Measurements from ENCODE around the gene PKP2. TPM values are rescaled to one million over a fixed set of nuclear protein-coding genes. Genes with fewer than 3 reads are reported as not detected.

PKP2 gene
- total and polyA plus RNA-seq, 2 experiments from 2014 or later = 363 to 376 TPM

DNA sequence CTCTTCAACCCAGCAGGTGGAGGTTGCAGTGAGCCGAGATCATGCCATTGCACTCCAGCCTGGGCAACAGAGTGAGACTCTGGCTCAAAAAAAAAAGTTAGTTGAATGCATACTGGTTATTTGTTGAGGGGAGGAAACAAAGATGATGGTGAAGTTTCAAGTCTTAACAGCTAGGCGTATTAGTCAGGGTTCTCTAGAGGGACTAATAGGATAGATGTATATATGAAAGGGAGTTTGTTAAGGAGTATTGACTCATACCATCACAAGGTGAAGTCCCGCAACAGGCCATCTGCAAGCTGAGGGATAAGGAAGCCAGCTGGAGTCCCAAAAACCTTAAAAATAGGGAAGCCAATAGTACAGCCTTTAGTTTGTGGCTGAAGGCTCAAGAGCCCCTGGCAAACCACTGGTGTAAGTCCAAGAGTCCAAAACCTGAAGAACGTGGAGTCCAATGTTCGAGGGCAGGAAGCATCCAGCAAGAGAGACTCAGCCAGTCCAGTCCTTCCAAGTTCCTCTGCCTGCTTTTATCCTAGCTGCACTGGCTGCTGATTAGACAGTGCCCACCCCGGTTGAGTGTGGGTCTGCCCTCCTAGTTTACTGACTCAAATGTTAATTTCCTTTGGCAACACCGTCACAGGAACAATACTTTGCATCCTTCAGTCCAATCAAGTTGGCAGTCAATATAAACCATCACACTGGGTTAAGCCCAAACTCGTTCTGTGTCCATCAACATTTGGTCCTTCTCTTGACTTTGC lies 26.1 kb upstream of the PKP2 start:
- Histone ChIP-seq H3K4me3 (no peak overlapping the region), H3K36me3 (no peaks in the 10 kb centered on the region), H3K9me3 (ENCODE audit: low read depth) (no peaks in the 10 kb centered on the region), H3K27me3 (no peaks in the 10 kb centered on the region), H3K27ac (no peak overlapping the region), H3K4me1 (ENCODE audit: low read depth) (no peaks in the 10 kb centered on the region)
- no peak for TF ChIP-seq CTCF (IDR thresholded peaks at IDR 0.05; ENCODE audit: low read depth, low read length)
- no peak for DNase-seq (ENCODE audit: low read depth in 1 of 2, low spot score in 1 of 2)

GRCh38 chr12:32921397-32921796 lies 24.8 kb upstream of the PKP2 start:
- TF ChIP-seq CTCF (IDR thresholded peaks at IDR 0.05; ENCODE audit: low read depth, low read length) = no peak
- peak in 1 of 2 donors; percentile 18 for DNase-seq (ENCODE audit: low read depth in 1 of 2, low spot score in 1 of 2)
- no peaks in the 10 kb centered on the region for H3K36me3 ChIP-seq
- no peaks in the 10 kb centered on the region for H3K9me3 ChIP-seq (ENCODE audit: low read depth)
- no peaks in the 10 kb centered on the region for H3K4me1 ChIP-seq (ENCODE audit: low read depth)
- no peaks in the 10 kb centered on the region for H3K27me3 ChIP-seq
- no peak overlapping the region for H3K27ac ChIP-seq
- H3K4me3 ChIP-seq = no peak overlapping the region

DNA sequence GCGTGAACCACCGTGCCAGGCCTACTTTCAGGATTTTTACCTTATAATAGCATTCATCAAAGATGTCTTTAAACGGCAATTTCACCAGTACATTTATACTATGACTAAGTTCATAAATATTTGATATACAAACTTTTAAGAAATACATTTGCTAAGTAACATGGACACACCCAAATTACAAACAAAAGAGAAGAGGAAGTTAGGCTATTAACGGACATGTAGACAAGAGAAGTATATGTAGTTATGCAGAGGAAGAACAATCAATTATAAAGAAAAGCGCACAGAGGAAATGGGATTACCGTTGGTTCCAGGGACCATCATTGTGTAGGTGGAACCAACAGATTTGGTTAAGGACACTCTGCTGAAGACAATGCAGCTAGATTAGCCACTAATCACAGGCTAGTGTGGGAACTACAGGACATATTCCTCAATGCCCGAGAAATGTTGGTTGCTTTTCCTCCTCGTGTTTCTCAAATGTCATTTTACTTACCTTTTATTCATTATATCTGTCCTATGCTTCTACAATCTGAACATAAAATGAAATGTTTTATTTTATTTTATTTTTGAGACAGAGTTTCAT lies 24.0 kb upstream of the PKP2 start:
- no peaks in the 10 kb centered on the region for H3K4me1 ChIP-seq (ENCODE audit: low read depth)
- no peak overlapping the region for H3K4me3 ChIP-seq
- DNase-seq (ENCODE audit: low read depth in 1 of 2, low spot score in 1 of 2) = no peak
- no peaks in the 10 kb centered on the region for H3K9me3 ChIP-seq (ENCODE audit: low read depth)
- H3K27me3 ChIP-seq = no peaks in the 10 kb centered on the region
- H3K27ac ChIP-seq = no peak overlapping the region
- H3K36me3 ChIP-seq = no peaks in the 10 kb centered on the region
- TF ChIP-seq CTCF (IDR thresholded peaks at IDR 0.05; ENCODE audit: low read depth, low read length) = no peak

- Histone ChIP-seq H3K4me3 (no peak overlapping the region), H3K27me3 (no peaks in the 10 kb centered on the region), H3K36me3 (no peaks in the 10 kb centered on the region), H3K9me3 (ENCODE audit: low read depth) (no peaks in the 10 kb centered on the region), H3K27ac (no peak overlapping the region), H3K4me1 (ENCODE audit: low read depth) (no peaks in the 10 kb centered on the region)
- DNase-seq (ENCODE audit: low read depth in 1 of 2, low spot score in 1 of 2) = peak; percentile 50 to 66
- peak; percentile 58 for TF ChIP-seq CTCF (IDR thresholded peaks at IDR 0.05; ENCODE audit: low read depth, low read length)
Measured at GRCh38 chr12:32918890-32919801, 22.6 kb upstream of the PKP2 start.

- Histone ChIP-seq H3K4me1 (ENCODE audit: low read depth) (no peaks in the 10 kb centered on the region), H3K27ac (no peak overlapping the region), H3K4me3 (no peak overlapping the region), H3K9me3 (ENCODE audit: low read depth) (no peaks in the 10 kb centered on the region), H3K36me3 (no peaks in the 10 kb centered on the region), H3K27me3 (no peaks in the 10 kb centered on the region)
- DNase-seq (ENCODE audit: low read depth in 1 of 2, low spot score in 1 of 2) = peak in 1 of 2 donors; percentile 75
- no peak for TF ChIP-seq CTCF (IDR thresholded peaks at IDR 0.05; ENCODE audit: low read depth, low read length)
Measured at GRCh38 chr12:32917094-32917611, 20.6 kb upstream of the PKP2 start.

All from cardiac muscle cell (in vitro differentiated cells and primary cell).